HepG2 (cell line): Measurements from ENCODE around the gene SNX10. TPM values are rescaled to one million over a fixed set of nuclear protein-coding genes. Genes with fewer than 3 reads are reported as not detected.

Experiments
- ATAC-seq: fragments of 200-7000 bp; cut with Tn5 transposase; 3 replicates; pipeline ENCODE4 v1.9.1; 2020; ENCODE audit warnings: mild to moderate bottlenecking, moderate library complexity
- BruUV-seq: library from RNA; stranded (reverse); fragments of 400-500 nt; replicated peaks from 2 replicates; lab custom pipeline; 2021; lab: Mats Ljungman, UMichigan
- CTCF ChIA-PET: fragments of 300-600 bp; formaldehyde crosslinking; extraction: SDS; loops from one replicate; lab custom pipeline; 2021; ENCODE audit warnings: low total read pairs, inconsistent platforms, low intra/inter-chr PET ratio; lab: Yijun Ruan, JAX
- POLR2A ChIA-PET: fragments of 350-600 bp; sonication (Branson Sonifier 250); formaldehyde crosslinking; loops from one replicate; lab custom pipeline; 2020; ENCODE audit warnings: antibody characterized with exemption, inconsistent platforms; lab: Yijun Ruan, JAX
- DNase-seq: peaks from one replicate; pipeline ENCODE4 v3.0.0-alpha.2; 2015; ENCODE audit warnings: low spot score
- FAIRE-seq: peaks from 3 replicates; lab custom pipeline; 2011; peaks lifted over from hg19 to GRCh38; lab: Jason Lieb, UNC
- H2AFZ ChIP-seq: one replicate; pipeline ENCODE4 v1.6.1; 2011; ENCODE audit warnings: low read length, inconsistent platforms
- H3K27ac ChIP-seq: fragments of 300-600 bp; 3 replicates; pipeline ENCODE4 v1.8.0; 2011; ENCODE audit warnings: mixed run types, mild to moderate bottlenecking, mixed read lengths, low read length, inconsistent platforms; ENCODE audit not compliant: insufficient read depth; ENCODE audit errors: extremely low read length
- H3K27me3 ChIP-seq, 2 experiments: fragments of 200-600 bp in 1 of 2; 2 replicates in 1 of 2; 3 replicates in 1 of 2; pipeline versions ENCODE4 v1.6.0 to v1.8.0; 2011; ENCODE audit warnings: low read length in 2 of 2, mild to moderate bottlenecking in 2 of 2, moderate library complexity in 2 of 2, inconsistent platforms in 1 of 2; ENCODE audit not compliant: insufficient read depth in 2 of 2, control insufficient read depth in 1 of 2
- H3K36me3 ChIP-seq, 2 experiments: fragments of 200-600 bp in 1 of 2; replicated peaks in 1 of 2; 2 replicates in 1 of 2; 3 replicates in 1 of 2; pipeline versions ENCODE4 v1.5.1 to v1.8.0; 2011; ENCODE audit warnings: low read length in 2 of 2, inconsistent platforms in 1 of 2; ENCODE audit not compliant: insufficient read depth in 2 of 2, control insufficient read depth in 1 of 2
- H3K4me1 ChIP-seq: 2 replicates; pipeline ENCODE4 v1.5.1; 2012; ENCODE audit warnings: low read length, inconsistent platforms; ENCODE audit not compliant: insufficient read depth
- H3K4me2 ChIP-seq: 2 replicates; pipeline ENCODE4 v1.6.0; 2011; ENCODE audit warnings: low read depth, low read length, inconsistent platforms
- H3K4me3 ChIP-seq, 3 experiments: fragments of 200-600 bp in 1 of 3; sonication (generic), shearing (Covaris generic) in 1 of 3; replicated peaks in 1 of 3; 2 replicates each; pipeline ENCODE4 v1.5.1; 2011 to 2016; ENCODE audit warnings: low read length in 3 of 3, inconsistent platforms in 2 of 3, low read depth in 2 of 3, mild to moderate bottlenecking in 2 of 3, control low read depth in 1 of 3, mixed read lengths in 1 of 3; ENCODE audit not compliant: insufficient read depth in 1 of 3
- H3K79me2 ChIP-seq: one replicate; pipeline ENCODE4 v1.6.1; 2011; ENCODE audit warnings: low read length, inconsistent platforms; ENCODE audit not compliant: insufficient read depth
- H3K9ac ChIP-seq: 2 replicates; pipeline ENCODE4 v1.6.0; 2011; ENCODE audit warnings: mild to moderate bottlenecking, low read depth, low read length, inconsistent platforms; ENCODE audit not compliant: insufficient read depth
- H3K9me3 ChIP-seq: 2 replicates; pipeline ENCODE4 v1.5.1; 2012; ENCODE audit warnings: mild to moderate bottlenecking, low read length
- H4K20me1 ChIP-seq: 2 replicates; pipeline ENCODE4 v1.6.0; 2011; ENCODE audit warnings: inconsistent platforms, mild to moderate bottlenecking, low read length, moderate library complexity; ENCODE audit not compliant: insufficient read depth
- CBX1 ChIP-seq: IDR thresholded peaks from one replicate; pipeline ENCODE4 v1.6.1; 2016; ENCODE audit warnings: antibody characterized with exemption, low read depth
- ZFP82 ChIP-seq: sonication (generic); formaldehyde crosslinking; IDR thresholded peaks from 2 replicates; pipeline ENCODE4 v1.5.1; 2020; ENCODE audit warnings: mild to moderate bottlenecking, missing genetic modification reagents, borderline replicate concordance
- ZNF329 ChIP-seq: sonication (generic); formaldehyde crosslinking; IDR thresholded peaks from 2 replicates; pipeline ENCODE4 v1.9.0; 2021; ENCODE audit warnings: low read depth, mild to moderate bottlenecking, missing genetic modification reagents
- ZNF451 ChIP-seq: sonication (generic); formaldehyde crosslinking; IDR thresholded peaks from 2 replicates; pipeline ENCODE4 v1.5.0; 2020; ENCODE audit warnings: mild to moderate bottlenecking, missing genetic modification reagents
- ZNF883 ChIP-seq: sonication (generic); formaldehyde crosslinking; IDR thresholded peaks from 2 replicates; pipeline ENCODE4 v1.5.1; 2020; ENCODE audit warnings: mild to moderate bottlenecking, missing genetic modification reagents; ENCODE audit errors: not compliant biosample characterization
- ZSCAN29 ChIP-seq: sonication (generic); formaldehyde crosslinking; conservative IDR thresholded peaks from 2 replicates; pipeline ENCODE4 v1.4.0; 2020; ENCODE audit warnings: mild to moderate bottlenecking, missing genetic modification reagents
- ZSCAN30 ChIP-seq: sonication (generic); formaldehyde crosslinking; IDR thresholded peaks from 2 replicates; pipeline ENCODE4 v1.5.0; 2020; ENCODE audit warnings: mild to moderate bottlenecking, missing genetic modification reagents
- WGBS: methylation state at CpG from one replicate; pipeline ENCODE4 v1.1.6; 2017; ENCODE audit warnings: low lambda C conversion rate; 5-methylcytosine and 5-hydroxymethylcytosine counted together
- in situ Hi-C: cut with HindIII; loops from 2 replicates; pipeline ENCODE4 v1.10.0; 2017; ENCODE audit warnings: low pct_unique_long_range_greater_than_20kb; ENCODE audit not compliant: extremely low pct_ligation_motif_present
- intact Hi-C: fragments of 100-400 bp; cut with micrococcal nuclease; formaldehyde crosslinking; loops from one replicate; pipeline ENCODE4 v1.10.0; 2022; ENCODE audit not compliant: unreplicated experiment
- polyA plus RNA-seq, 8 experiments: library from polyadenylated mRNA; depleted of rRNA in 3 of 8; stranded (reverse) in 7 of 8; unstranded in 1 of 8; fragments of >200 nt; fragmentation: Illumina TruSeq in 4 of 8; extraction: Trizol in 4 of 8; gene quantifications; 2 replicates each; pipeline versions ENCODE4 v1.2.1 to v1.2.3, GENCODE V29; 2011 to 2016; ENCODE audit warnings: low read depth in 4 of 8, missing spikeins in 1 of 8, mixed read lengths in 1 of 8; ENCODE audit not compliant: insufficient read depth in 1 of 8
- total RNA-seq, 5 experiments: library from RNA; depleted of rRNA; stranded (reverse); fragments of >200 nt; fragmentation: Illumina TruSeq; extraction: Trizol; gene quantifications; 2 replicates each; pipeline ENCODE4 v1.2.3, GENCODE V29; 2016; ENCODE audit warnings: low read depth in 1 of 5
- TF ChIP-seq, protein P1 (sequence below): sonication (generic); formaldehyde crosslinking; IDR thresholded peaks from 2 replicates; pipeline ENCODE4 v1.5.0; 2020; ENCODE audit warnings: mild to moderate bottlenecking, missing genetic modification reagents
- TF ChIP-seq, protein P2 (sequence below): sonication (generic); formaldehyde crosslinking; IDR thresholded peaks from 2 replicates; pipeline ENCODE4 v1.4.0; 2020; ENCODE audit warnings: mild to moderate bottlenecking, missing genetic modification reagents
- TF ChIP-seq, protein P3 (sequence below): sonication (generic); formaldehyde crosslinking; IDR thresholded peaks from 2 replicates; pipeline ENCODE4 v1.4.0; 2020; ENCODE audit warnings: missing genetic modification reagents

The SNX10 gene
- total and polyA plus RNA-seq, 2 of the 13 experiments (the other 11 are each of a cell fraction or from before 2014, with no cell fraction given), result 26.0 to 27.6 TPM

DNA sequence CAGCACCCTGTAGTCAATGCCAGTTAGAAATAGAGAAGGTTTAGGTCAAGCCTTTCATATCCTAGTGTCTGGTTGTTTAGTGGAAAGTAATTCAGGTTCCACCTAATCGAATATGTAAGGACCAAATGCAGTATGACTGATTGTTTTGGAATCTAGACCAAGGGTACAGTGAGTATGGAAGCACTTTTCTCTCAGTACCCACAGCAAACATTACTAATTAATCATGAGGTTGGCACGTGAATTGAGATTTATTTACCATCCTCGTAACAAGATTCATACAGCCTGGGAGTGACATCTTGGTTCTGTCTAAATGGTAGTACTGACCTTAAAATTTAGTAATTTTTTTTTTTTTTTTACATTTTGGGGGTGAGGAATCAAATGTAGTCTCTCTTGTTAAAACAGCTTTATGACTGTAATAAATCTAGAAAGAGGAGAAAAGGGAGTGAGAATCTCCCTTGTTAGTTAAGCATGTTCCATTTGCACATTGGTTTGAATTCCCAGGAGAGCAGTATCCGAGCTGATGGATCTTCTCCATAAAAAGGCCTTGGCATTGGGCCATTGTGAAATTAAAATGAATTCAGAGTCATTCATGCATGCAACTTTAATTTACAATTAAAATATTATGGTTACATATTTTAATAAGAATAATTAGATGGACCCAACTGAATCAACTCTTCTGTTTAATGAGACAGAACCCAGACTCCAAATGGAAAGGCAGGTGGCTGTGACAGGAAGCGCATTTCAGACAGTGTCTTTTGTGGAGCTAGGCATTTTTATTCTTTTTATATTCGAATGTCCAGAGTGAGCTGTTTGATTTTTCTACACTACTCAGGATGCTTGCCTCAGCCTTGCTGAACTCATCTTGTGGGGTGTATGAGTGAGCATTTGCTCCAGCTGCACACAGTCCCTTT is 57.6 kb downstream of the SNX10 start:
- Histone ChIP-seq H3K27ac (peak overlapping the region; percentile 86), H3K9me3 (no peaks in the 10 kb centered on the region), H3K79me2 (peaks cover 2% of the 10 kb centered on the region), H3K27me3 (no peaks in the 10 kb centered on the region; a peak in 1 of 5 replicates), H3K4me3 (no peak overlapping the region), H3K9ac (peak overlapping the region; percentile 5; the same call in 1 of the 2 replicates), H3K4me1 (peaks cover 63% of the 10 kb centered on the region), H3K4me2 (peak overlapping the region; percentile 55), H3K36me3 (peaks cover 6 to 13% of the 10 kb centered on the region in 2 experiments; a peak in 4 of 5 replicates), H4K20me1 (no peaks in the 10 kb centered on the region)
- WGBS, result 92% methylated on average over 6 of the region's 6 CpGs
- DNase-seq, result no peak
- intact Hi-C loops, result loop anchor here (5.0 kb wide), 2 partner anchors 57 to 147 kb away; partner anchors contain the start of genes CBX3, HNRNPA2B1 and SNX10
- no peak for ATAC-seq
- no TSS peak for BruUV-seq
- ChIA-PET POLR2A (interaction anchor here (1.2 to 2.3 kb wide), 8 partner anchors 8 to 773 kb away, joined by 3 to 19 read pairs (median 8); partner anchors contain the start of genes CBX3, HNRNPA2B1 and SNX10), CTCF (no interaction called here)
- in situ Hi-C loops, result no loop called here
- FAIRE-seq, result no peak
- TF ChIP-seq ZNF451 (CRISPR knock-in tag), result no peak
- TF ChIP-seq ZFP82 (CRISPR knock-in tag), result no peak
- TF ChIP-seq ZSCAN30, result no peak
- no peak for TF ChIP-seq ZSCAN29
- TF ChIP-seq, protein P1, sequence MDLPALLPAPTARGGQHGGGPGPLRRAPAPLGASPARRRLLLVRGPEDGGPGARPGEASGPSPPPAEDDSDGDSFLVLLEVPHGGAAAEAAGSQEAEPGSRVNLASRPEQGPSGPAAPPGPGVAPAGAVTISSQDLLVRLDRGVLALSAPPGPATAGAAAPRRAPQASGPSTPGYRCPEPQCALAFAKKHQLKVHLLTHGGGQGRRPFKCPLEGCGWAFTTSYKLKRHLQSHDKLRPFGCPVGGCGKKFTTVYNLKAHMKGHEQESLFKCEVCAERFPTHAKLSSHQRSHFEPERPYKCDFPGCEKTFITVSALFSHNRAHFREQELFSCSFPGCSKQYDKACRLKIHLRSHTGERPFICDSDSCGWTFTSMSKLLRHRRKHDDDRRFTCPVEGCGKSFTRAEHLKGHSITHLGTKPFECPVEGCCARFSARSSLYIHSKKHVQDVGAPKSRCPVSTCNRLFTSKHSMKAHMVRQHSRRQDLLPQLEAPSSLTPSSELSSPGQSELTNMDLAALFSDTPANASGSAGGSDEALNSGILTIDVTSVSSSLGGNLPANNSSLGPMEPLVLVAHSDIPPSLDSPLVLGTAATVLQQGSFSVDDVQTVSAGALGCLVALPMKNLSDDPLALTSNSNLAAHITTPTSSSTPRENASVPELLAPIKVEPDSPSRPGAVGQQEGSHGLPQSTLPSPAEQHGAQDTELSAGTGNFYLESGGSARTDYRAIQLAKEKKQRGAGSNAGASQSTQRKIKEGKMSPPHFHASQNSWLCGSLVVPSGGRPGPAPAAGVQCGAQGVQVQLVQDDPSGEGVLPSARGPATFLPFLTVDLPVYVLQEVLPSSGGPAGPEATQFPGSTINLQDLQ (CRISPR knock-in tag), result no peak
- TF ChIP-seq, protein P2, sequence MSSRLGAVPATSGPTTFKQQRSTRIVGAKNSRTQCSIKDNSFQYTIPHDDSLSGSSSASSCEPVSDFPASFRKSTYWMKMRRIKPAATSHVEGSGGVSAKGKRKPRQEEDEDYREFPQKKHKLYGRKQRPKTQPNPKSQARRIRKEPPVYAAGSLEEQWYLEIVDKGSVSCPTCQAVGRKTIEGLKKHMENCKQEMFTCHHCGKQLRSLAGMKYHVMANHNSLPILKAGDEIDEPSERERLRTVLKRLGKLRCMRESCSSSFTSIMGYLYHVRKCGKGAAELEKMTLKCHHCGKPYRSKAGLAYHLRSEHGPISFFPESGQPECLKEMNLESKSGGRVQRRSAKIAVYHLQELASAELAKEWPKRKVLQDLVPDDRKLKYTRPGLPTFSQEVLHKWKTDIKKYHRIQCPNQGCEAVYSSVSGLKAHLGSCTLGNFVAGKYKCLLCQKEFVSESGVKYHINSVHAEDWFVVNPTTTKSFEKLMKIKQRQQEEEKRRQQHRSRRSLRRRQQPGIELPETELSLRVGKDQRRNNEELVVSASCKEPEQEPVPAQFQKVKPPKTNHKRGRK (CRISPR knock-in tag), result no peak
- TF ChIP-seq CBX1, result no peak
- TF ChIP-seq ZNF329 (CRISPR knock-in tag), result no peak
- no peak for TF ChIP-seq ZNF883
- TF ChIP-seq, protein P3, sequence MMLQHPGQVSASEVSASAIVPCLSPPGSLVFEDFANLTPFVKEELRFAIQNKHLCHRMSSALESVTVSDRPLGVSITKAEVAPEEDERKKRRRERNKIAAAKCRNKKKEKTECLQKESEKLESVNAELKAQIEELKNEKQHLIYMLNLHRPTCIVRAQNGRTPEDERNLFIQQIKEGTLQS, result no peak
- TF ChIP-seq, all 625 proteins: peak for 0
- no peak overlapping the region for H2AFZ ChIP-seq
